T-helper 17 cell (primary cell): ENCODE results near the gene SLC10A2. TPM values are rescaled to one million over a fixed set of nuclear protein-coding genes. Genes with fewer than 3 reads are reported as not detected.
"Not testable (repeated sequence)": the region's sequence is repeated elsewhere in the genome, so short reads cannot be mapped to it uniquely, and the experiment has no call there.

ENCODE experiments used
- ATAC-seq: fragments of 150-1000 bp; cut with Tn5 transposase; 2 replicates; pipeline ENCODE4 v1.10.0; 2021; ENCODE audit warnings: mild to moderate bottlenecking, moderate library complexity
- DNase-seq, 3 donors: peaks; one replicate each; pipeline versions ENCODE4 v3.0.0 to v3.0.0-alpha.2; 2020 to 2021
- H3K9me3 ChIP-seq: one replicate; pipeline ENCODE4 v1.7.0; 2013; ENCODE audit warnings: low read length, mild to moderate bottlenecking; ENCODE audit not compliant: control insufficient read depth, poor library complexity, severe bottlenecking
- H3K27ac Mint-ChIP-seq: one replicate; pipeline ENCODE4 v1.8.0; 2022; ENCODE audit warnings: mild to moderate bottlenecking, moderate library complexity, mixed read lengths
- H3K27me3 Mint-ChIP-seq: one replicate; pipeline ENCODE4 v1.8.0; 2022; ENCODE audit warnings: mixed read lengths
- H3K36me3 Mint-ChIP-seq: one replicate; pipeline ENCODE4 v1.8.0; 2022; ENCODE audit warnings: low read depth, mixed read lengths
- H3K4me1 Mint-ChIP-seq: one replicate; pipeline ENCODE4 v1.8.0; 2022; ENCODE audit warnings: mild to moderate bottlenecking, mixed read lengths
- H3K4me3 Mint-ChIP-seq: one replicate; pipeline ENCODE4 v1.8.0; 2022; ENCODE audit warnings: mild to moderate bottlenecking, moderate library complexity, mixed read lengths
- total RNA-seq, 4 donors: library from RNA in 2 of 4; stranded (reverse) in 2 of 4; gene quantifications; one replicate each; pipeline ENCODE4 v1.2.3 and lab custom pipeline; 2022 to 2026

Gene SLC10A2, protein sequence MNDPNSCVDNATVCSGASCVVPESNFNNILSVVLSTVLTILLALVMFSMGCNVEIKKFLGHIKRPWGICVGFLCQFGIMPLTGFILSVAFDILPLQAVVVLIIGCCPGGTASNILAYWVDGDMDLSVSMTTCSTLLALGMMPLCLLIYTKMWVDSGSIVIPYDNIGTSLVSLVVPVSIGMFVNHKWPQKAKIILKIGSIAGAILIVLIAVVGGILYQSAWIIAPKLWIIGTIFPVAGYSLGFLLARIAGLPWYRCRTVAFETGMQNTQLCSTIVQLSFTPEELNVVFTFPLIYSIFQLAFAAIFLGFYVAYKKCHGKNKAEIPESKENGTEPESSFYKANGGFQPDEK
- total RNA-seq (not detected), total RNA-seq (lab: John Stamatoyannopoulos, UW) (0 reads per million in 2 donors)

GRCh38 chr13:103066079-103066780 lies at the start of gene SLC10A2:
Gene SLC10A2 (minus strand): TSS chr13:103066417. CDS start chr13:103066249, 168 bp downstream.
- H3K27ac Mint-ChIP-seq, result no peak within 1 kb of the TSS
- no peaks in the 10 kb centered on the region for H3K27me3 Mint-ChIP-seq

DNA sequence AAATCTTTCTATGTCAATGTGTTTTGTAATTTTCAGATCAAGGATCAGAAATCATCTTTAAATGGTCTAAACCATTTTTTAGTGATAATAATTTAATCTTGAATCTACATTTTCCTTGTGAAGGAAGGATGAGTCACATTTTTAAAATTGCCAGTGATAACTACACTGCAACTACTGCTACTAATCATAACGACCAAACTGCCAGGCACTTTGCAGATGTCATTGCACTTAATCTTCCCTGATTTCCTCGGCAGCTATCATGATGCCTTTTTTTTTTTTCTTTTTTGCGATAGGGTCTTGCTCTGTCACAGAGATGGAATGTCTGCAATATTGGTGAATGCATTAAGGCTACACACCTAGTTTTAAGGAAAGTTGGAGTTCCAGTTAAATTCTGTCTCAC lies 41.4 kb upstream of the SLC10A2 start:
- ATAC-seq (no peak), DNase-seq (no peak)
- Mint-ChIP-seq H3K36me3 (no peaks in the 10 kb centered on the region), H3K4me3 (no peak overlapping the region), H3K4me1 (no peaks in the 10 kb centered on the region), H3K27ac (no peak overlapping the region), H3K27me3 (peaks cover 6% of the 10 kb centered on the region)
- H3K9me3 ChIP-seq, result no peaks in the 10 kb centered on the region

More at GRCh38 chr13:103066079-103066780, at the start of gene SLC10A2:
- DNase-seq (no peak), ATAC-seq (no peak)
- H3K4me1 Mint-ChIP-seq, result no peaks in the 10 kb centered on the region
- no peaks in the 10 kb centered on the region for H3K36me3 Mint-ChIP-seq
- H3K4me3 Mint-ChIP-seq, result no peak within 1 kb of the TSS
- H3K9me3 ChIP-seq, result no peaks in the 10 kb centered on the region

DNA sequence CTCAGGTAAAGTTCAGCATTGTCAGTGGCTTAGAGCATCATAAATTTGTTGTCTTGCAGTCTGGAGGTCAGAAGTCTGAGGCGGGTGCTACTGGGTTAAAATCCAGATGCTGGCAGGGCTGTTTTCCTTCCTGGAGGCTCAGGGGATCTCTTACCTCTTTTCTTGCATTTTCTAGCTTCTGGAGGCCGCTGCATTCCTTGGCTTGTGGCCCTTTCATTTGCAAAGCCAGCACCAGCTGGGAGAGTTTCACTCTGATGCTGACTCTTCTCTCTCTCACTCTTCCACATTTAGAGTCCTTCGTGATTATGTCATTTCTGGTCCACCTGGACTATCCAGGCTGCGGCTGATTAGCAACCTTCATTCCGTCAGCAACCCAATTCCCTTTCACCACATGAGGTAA lies 38.1 kb upstream of the SLC10A2 start:
- DNase-seq, result no peak
- Mint-ChIP-seq H3K4me3 (no peak overlapping the region), H3K27me3 (peaks cover 5% of the 10 kb centered on the region), H3K27ac (no peak overlapping the region), H3K4me1 (no peaks in the 10 kb centered on the region), H3K36me3 (peaks cover 2% of the 10 kb centered on the region)
- no peak for ATAC-seq
- no peaks in the 10 kb centered on the region for H3K9me3 ChIP-seq

DNA sequence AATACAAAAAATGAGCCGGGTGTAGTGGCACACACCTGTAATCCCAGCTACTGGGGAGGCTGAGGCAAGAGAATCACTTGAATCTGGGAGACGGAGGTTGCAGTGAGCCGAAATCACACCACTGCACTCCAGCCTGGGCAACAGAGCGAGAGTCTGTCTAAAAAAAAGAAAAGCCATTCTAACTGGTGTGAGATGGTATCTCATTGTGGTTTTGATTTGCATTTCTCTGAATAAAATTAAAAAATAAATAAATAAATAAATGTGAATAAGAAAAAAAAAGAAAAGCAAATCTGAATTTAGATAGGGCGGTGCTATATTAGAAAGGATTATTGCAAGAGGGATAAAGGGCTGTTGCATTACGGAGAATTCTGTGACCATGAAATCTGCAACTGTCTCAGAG lies 37.2 kb upstream of the SLC10A2 start:
- H3K27me3 Mint-ChIP-seq, result not testable (repeated sequence)

GRCh38 chr13:103102482-103102881 lies 36.3 kb upstream of the SLC10A2 start:
- Mint-ChIP-seq H3K27me3 (peaks cover 5% of the 10 kb centered on the region), H3K4me3 (no peak overlapping the region), H3K4me1 (no peaks in the 10 kb centered on the region), H3K27ac (no peak overlapping the region), H3K36me3 (peaks cover 2% of the 10 kb centered on the region)
- no peak for ATAC-seq
- no peak for DNase-seq
- H3K9me3 ChIP-seq, result no peaks in the 10 kb centered on the region

More for the DNA sequence above, 37.2 kb upstream of the SLC10A2 start:
- not testable (repeated sequence) for H3K4me3 Mint-ChIP-seq, DNase-seq, H3K4me1 Mint-ChIP-seq, H3K36me3 Mint-ChIP-seq, H3K9me3 ChIP-seq, H3K27ac Mint-ChIP-seq, ATAC-seq

DNA sequence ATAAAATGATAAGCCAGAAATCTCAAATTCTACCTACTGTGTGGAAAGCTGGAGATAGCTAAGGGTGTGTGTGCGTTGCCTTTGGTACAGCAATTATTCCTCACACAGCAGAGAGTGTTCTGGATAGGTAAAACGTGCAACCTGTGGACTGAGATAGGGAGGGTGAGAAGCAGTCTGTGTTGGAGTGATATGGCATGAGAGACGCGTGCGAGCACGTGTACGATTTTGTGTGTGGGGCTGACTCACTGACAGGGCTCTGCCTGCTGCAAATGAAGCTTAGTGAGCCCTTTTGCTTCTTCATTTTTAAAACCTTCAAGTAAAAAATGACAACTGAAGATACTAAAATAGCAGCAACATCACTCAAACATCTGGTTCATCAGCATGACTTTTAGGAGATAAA lies 35.7 kb upstream of the SLC10A2 start:
- ATAC-seq (no peak), DNase-seq (no peak)
- H3K4me3 Mint-ChIP-seq, result no peak overlapping the region
- H3K4me1 Mint-ChIP-seq, result no peaks in the 10 kb centered on the region
- no peak overlapping the region for H3K27ac Mint-ChIP-seq
- peaks cover 2% of the 10 kb centered on the region for H3K36me3 Mint-ChIP-seq
- H3K9me3 ChIP-seq, result no peaks in the 10 kb centered on the region
- peaks cover 5% of the 10 kb centered on the region for H3K27me3 Mint-ChIP-seq

DNA sequence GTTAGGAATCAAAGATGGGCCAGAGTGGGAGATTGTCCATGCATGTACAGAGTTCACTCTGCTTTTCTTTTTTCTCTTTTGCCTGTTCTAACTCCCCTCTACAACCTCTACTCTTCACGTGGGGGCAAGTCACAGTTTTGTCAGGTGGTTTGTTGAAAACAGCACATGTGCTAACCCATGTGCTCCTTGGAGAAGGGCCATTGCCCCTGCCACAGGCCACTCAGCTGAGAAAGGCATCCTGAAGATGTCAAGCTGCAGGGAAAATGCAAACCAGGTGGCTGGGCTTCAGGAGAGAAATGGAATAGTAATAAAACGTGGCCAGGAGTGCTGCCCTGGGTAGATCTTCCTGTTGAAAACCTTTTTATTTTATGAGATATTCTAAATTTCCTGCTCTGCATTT lies 35.3 kb upstream of the SLC10A2 start:
- ATAC-seq (no peak), DNase-seq (no peak)
- Mint-ChIP-seq H3K27ac (no peak overlapping the region), H3K4me3 (no peak overlapping the region), H3K36me3 (peaks cover 2% of the 10 kb centered on the region), H3K4me1 (no peaks in the 10 kb centered on the region), H3K27me3 (peaks cover 5% of the 10 kb centered on the region)
- no peaks in the 10 kb centered on the region for H3K9me3 ChIP-seq

GRCh38 chr13:103100830-103101229 lies 34.6 kb upstream of the SLC10A2 start:
- H3K27ac Mint-ChIP-seq, result no peak overlapping the region
- no peak for DNase-seq

GRCh38 chr13:103099722-103100293 lies 33.6 kb upstream of the SLC10A2 start:
- H3K9me3 ChIP-seq, result no peaks in the 10 kb centered on the region
- peaks cover 5% of the 10 kb centered on the region for H3K27me3 Mint-ChIP-seq
- H3K4me3 Mint-ChIP-seq, result no peak overlapping the region
- peaks cover 2% of the 10 kb centered on the region for H3K36me3 Mint-ChIP-seq
- DNase-seq, result no peak
- no peaks in the 10 kb centered on the region for H3K4me1 Mint-ChIP-seq
- no peak for ATAC-seq
- H3K27ac Mint-ChIP-seq, result no peak overlapping the region

More at GRCh38 chr13:103100830-103101229, 34.6 kb upstream of the SLC10A2 start:
- peaks cover 2% of the 10 kb centered on the region for H3K36me3 Mint-ChIP-seq
- H3K9me3 ChIP-seq, result no peaks in the 10 kb centered on the region
- peaks cover 5% of the 10 kb centered on the region for H3K27me3 Mint-ChIP-seq
- ATAC-seq, result no peak
- no peaks in the 10 kb centered on the region for H3K4me1 Mint-ChIP-seq
- no peak overlapping the region for H3K4me3 Mint-ChIP-seq

DNA sequence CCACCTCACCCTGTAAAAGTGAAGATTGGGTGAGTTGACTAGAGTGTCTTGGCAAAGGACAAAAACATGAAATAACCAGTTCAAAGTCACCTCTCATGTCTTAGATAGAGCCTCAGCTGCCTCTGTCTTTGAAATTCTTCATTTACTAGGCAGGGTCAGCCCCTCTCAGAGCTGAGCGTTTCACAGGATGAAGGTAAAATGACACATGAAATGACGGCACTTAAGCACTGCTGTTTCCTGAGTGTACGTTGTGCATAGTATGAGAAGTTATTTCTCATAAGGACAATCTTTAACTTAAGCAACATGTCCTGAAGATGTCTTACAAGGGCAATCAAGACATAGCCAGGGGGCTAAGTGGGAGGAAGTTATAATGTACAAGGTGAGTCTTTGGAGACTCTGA lies 32.3 kb upstream of the SLC10A2 start:
- peaks cover 5% of the 10 kb centered on the region for H3K27me3 Mint-ChIP-seq
- peaks cover 2% of the 10 kb centered on the region for H3K36me3 Mint-ChIP-seq
- no peak overlapping the region for H3K27ac Mint-ChIP-seq
- ATAC-seq, result no peak
- H3K4me3 Mint-ChIP-seq, result no peak overlapping the region
- H3K9me3 ChIP-seq, result no peaks in the 10 kb centered on the region
- H3K4me1 Mint-ChIP-seq, result no peaks in the 10 kb centered on the region
- DNase-seq, result no peak

DNA sequence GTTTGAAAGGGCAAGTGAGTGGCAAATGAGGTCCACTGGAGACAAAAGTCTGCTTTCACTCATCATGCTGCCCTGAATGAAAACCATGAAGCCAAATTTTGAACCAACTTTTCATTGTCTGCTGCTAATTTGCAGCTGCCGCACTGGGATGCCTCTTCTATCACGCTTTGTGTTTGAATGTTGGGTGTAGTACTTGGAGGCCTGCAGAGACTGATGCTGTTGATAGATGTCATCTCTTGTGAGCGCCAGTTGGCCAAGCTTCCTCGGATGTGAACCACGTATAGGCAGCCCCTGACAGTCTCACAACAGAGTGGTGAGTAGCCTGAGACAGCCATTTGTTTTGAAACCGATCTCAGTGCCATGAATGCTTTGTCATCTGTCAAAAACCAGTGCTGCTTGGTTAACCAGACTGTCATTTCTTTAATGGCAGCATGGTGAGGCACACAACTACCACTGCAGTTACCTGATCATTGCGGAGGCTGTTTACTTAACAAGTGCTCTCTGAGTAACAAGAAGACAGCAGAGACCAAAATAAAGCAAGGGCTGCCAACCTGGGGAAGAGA lies 31.2 kb upstream of the SLC10A2 start:
- ATAC-seq (no peak), DNase-seq (no peak)
- Mint-ChIP-seq H3K36me3 (peaks cover 2% of the 10 kb centered on the region), H3K27ac (no peak overlapping the region), H3K4me1 (no peaks in the 10 kb centered on the region), H3K4me3 (no peak overlapping the region), H3K27me3 (peaks cover 5% of the 10 kb centered on the region)
- H3K9me3 ChIP-seq, result no peaks in the 10 kb centered on the region

DNA sequence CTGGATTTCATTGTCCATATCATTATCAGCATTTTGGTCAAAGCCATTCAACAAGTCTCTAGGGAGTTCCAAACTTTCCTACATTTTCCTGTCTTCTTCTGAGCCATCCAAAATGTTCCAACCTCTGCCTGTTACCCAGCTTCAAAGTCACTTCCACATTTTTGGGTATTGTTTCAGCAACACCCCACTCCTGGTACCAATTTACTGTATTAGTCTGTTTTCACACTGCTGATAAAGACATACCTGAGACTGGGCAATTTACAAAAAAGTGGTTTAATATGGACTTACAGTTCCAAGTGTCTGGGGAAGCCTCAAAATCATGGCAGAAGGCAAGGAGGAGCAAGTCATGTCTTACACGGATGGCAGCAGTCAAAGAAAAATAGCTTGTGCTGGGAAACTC lies 27.4 kb upstream of the SLC10A2 start:
- H3K27ac Mint-ChIP-seq, H3K4me1 Mint-ChIP-seq, H3K27me3 Mint-ChIP-seq: not testable (repeated sequence)

DNA sequence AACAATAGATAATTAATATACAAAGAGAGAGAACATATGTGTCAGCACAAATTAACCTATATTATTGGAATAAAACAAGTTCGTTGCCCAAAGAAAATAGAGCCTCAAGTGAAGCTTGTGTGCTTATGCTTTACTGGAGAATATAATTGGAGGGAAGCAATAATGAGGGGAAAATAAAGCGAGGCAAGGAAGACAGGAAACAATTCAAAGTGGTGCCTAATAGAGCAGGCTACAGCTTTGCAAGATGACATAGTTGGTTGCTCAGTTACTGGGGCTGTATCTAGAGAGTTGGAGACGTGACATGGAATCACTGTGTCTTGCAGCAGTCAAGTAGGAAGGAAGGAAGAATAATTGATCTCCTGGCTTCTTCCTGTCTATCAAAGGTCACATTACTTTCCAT lies 21.1 kb upstream of the SLC10A2 start:
- no peak for DNase-seq
- H3K9me3 ChIP-seq, result no peaks in the 10 kb centered on the region
- no peak overlapping the region for H3K4me3 Mint-ChIP-seq
- no peaks in the 10 kb centered on the region for H3K27me3 Mint-ChIP-seq
- no peak overlapping the region for H3K27ac Mint-ChIP-seq
- H3K4me1 Mint-ChIP-seq, result no peaks in the 10 kb centered on the region
- H3K36me3 Mint-ChIP-seq, result no peaks in the 10 kb centered on the region
- no peak for ATAC-seq

More for the DNA sequence above, 27.4 kb upstream of the SLC10A2 start:
- not testable (repeated sequence) for H3K9me3 ChIP-seq, H3K4me3 Mint-ChIP-seq, DNase-seq, H3K36me3 Mint-ChIP-seq, ATAC-seq
